ENCODE data around the gene CORO2B. TPM values are rescaled to one million over a fixed set of nuclear protein-coding genes. Genes with fewer than 3 reads are reported as not detected.

The CORO2B gene
- total RNA-seq, 1 donor from 2014 or later, result 8.5 TPM

DNA sequence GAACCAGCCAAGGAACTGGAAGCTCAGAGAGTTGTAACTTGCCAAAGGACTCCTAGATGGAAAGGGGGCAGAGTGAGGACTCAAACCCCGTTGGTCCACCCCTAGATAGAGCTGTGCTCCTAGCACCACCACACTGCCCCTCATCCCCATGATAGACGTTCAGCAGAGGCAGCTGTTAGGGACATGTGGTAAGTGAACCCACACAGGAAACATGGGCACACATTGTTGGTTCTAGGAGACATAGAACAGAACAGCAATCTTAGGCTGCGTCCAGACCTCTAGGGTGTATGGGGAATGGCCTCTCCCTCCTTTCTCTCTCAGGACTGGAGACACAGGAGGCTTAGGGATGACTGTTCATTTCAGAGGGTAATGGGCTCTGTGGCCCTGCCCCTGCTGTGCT, 139.2 kb downstream of the CORO2B start:
- intact Hi-C loops (cut with DNase I), result no loop called here
- no peak for DNase-seq (ENCODE audit: missing footprints)
- ATAC-seq, result no peak

DNA sequence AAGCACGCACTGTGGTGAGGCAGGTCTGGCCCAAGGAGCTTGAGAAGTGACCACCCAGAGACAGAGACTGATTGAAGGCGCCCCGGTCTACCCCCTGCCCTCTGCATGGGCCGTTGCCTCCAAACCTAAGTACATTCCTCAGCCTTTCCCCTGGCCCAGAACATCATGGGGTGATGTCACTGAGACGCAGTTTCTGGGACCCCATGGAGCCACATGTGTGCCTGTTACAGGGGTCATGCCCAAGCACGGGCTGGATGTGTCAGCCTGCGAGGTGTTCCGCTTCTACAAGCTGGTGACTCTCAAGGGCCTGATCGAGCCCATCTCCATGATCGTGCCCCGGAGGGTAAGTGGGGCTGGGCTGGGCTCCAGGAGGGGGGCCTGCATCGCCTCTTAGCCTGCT, 139.7 kb downstream of the CORO2B start:
- no peak for ATAC-seq
- DNase-seq (ENCODE audit: missing footprints), result no peak
- intact Hi-C loops (cut with DNase I), result no loop called here

DNA sequence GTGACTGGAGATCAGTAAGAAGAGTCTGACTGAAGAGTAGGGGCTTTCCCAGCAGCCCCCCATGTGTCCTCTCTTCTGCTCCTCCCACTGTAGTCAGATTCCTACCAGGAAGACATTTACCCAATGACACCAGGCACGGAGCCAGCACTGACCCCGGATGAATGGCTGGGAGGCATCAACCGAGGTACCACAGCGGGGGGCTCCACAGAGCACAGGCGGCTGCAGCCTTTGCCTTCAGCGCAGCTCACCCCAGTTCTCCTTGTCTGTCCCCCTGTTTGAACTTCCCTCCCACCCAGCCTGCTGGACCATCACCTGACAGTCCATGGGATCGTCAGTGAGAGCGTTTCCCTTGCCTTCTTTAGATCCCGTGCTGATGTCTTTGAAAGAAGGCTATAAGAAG, 140.3 kb downstream of the CORO2B start:
- ATAC-seq, result no peak
- intact Hi-C loops (cut with DNase I), result no loop called here
- DNase-seq (ENCODE audit: missing footprints), result peak; percentile 48

GRCh38 chr15:68719672-68720071, 140.9 kb downstream of the CORO2B start:
- ATAC-seq (no peak), DNase-seq (ENCODE audit: missing footprints) (no peak)
- intact Hi-C loops (cut with DNase I), result no loop called here

DNA sequence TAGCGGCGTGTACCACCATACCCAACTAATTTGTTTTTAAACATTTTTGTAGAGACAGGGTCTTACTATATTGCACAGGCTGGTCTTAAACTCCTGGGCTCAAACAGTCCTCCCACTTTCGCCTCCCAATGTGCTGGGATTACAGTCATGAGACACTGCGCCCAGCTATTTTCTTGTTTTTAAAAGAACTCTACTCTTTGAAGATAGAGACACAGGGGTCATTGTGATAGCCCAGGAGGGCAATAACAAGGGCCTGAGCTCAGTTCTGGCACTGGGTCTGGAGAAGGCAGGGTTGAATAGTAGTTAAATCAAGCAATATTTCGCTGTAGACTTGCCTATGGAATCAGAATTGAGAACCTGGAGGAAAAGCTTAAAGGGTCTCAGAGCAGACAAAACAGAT, 143.1 kb downstream of the CORO2B start:
- no peak for ATAC-seq
- intact Hi-C loops (cut with DNase I), result no loop called here

GRCh38 chr15:68725736-68726135, 146.9 kb downstream of the CORO2B start:
- peak; percentile 83 for DNase-seq (ENCODE audit: missing footprints)
- intact Hi-C loops (cut with DNase I), result no loop called here
- peak; percentile 68 for ATAC-seq

More for the DNA sequence above, 143.1 kb downstream of the CORO2B start:
- no peak for DNase-seq (ENCODE audit: missing footprints)

DNA sequence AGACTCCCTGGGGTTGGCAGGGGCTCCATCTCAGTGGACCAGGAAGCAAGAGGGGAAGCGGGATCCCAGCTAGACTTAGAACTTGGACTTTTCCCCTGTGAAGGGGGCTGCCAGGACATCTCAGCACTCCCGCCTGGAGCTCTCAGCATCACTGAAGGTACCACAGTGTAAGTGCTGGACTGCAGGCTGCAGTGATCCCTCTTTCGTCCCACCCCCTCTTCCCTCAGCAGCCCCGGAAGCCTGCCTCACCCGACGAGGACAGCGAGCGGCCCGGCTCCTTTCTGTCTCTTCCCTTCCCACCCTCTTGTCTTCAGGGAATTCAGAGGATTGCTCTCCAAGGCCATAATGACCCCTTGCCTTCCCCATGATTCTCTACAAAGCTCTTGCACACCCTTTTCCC, 147.5 kb downstream of the CORO2B start:
- no peak for ATAC-seq
- intact Hi-C loops (cut with DNase I), result no loop called here
- no peak for DNase-seq (ENCODE audit: missing footprints)

- DNase-seq (ENCODE audit: missing footprints) (no peak), ATAC-seq (peak; percentile 70)
- intact Hi-C loops (cut with DNase I), result loop anchor here (1.0 to 2.0 kb wide), 3 partner anchors 26 to 146 kb away; partner anchors contain the start of gene ANP32A
Observed at GRCh38 chr15:68729789-68730411, 151.1 kb downstream of the CORO2B start.

DNA sequence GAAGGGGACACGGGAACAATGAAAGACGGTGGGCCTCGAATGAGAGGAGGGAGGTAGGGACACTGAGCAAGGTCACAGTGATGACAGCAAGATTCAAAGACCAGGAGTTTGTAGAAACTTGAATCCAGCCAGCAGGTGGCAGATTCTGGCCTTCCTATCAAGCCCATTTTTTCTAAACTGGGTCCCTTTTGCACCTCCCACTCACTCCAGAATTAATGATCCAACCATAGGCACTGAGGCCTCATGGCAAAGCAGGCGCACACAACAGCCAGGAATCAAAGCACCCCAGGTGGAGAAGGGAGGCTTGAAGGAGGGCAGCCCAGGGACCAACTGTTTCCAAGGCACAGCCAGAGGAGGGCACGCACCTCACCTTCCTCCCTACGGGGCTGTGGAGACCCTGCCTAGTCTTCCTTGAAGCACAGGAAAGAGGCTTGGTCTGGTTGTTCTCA, 151.7 kb downstream of the CORO2B start:
- DNase-seq (ENCODE audit: missing footprints) (no peak), ATAC-seq (peak; percentile 33)
- intact Hi-C loops (cut with DNase I), result loop anchor here (1.0 to 2.0 kb wide), 3 partner anchors 26 to 146 kb away; partner anchors contain the start of gene ANP32A

DNA sequence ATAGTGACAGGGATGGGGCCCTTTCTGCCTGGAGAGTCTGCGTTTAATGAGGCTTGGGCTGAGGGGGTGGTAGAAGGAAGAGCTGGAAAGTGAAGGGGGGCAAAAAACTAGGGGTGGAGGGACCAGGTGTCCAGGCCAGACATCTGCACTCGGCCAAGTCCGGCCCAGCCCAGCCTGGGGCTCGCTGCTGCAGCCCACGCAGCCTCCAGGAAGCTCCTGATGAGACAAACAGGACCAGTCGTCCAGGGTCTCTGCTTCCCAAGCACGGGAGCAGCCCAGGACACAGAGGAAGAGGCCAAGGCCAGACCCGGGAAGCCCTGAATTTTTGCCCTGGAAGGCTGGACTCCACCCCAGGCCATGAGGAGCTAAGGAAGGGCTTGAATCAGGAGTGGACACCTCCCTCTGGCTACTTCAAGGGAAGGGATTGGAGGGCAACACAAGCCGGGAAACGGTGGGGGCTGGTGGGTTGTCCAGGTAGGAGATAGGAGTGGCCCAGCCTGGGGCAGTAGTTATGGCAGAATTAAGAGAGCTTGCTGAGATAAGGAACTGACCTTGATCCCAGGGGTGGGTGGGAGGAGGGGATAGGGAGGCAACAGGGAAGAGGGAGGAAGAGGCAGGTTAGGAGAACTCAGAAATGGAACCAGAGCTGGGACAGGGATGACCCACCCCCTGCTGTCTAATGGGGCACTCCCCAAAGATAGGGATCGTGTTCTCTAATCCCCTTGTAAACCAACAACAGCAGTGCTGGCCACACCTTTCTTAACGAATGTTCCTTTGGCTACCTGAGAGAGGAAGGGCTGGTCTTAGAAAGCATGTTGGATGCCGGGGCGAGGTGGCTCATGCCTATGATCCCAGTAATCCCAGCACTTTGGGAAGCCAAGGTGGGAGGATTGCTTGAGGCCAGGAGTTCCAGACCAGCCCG, 152.4 kb downstream of the CORO2B start:
- intact Hi-C loops (cut with DNase I), result loop anchor here (1.0 to 2.0 kb wide), 3 partner anchors 27 to 145 kb away; partner anchors contain the start of gene ANP32A

GRCh38 chr15:68732451-68732850, 153.7 kb downstream of the CORO2B start:
- intact Hi-C loops (cut with DNase I), result no loop called here
- DNase-seq (ENCODE audit: missing footprints) (no peak), ATAC-seq (no peak)

More for the DNA sequence above, 152.4 kb downstream of the CORO2B start:
- ATAC-seq (peak; percentile 31), DNase-seq (ENCODE audit: missing footprints) (no peak)

- no peak for DNase-seq (ENCODE audit: missing footprints)
- intact Hi-C loops (cut with DNase I), result no loop called here
- ATAC-seq, result no peak
Observed at GRCh38 chr15:68733666-68734065, 154.9 kb downstream of the CORO2B start.

GRCh38 chr15:68734352-68734751, 155.6 kb downstream of the CORO2B start:
- ATAC-seq (no peak), DNase-seq (ENCODE audit: missing footprints) (no peak)
- intact Hi-C loops (cut with DNase I), result no loop called here

DNA sequence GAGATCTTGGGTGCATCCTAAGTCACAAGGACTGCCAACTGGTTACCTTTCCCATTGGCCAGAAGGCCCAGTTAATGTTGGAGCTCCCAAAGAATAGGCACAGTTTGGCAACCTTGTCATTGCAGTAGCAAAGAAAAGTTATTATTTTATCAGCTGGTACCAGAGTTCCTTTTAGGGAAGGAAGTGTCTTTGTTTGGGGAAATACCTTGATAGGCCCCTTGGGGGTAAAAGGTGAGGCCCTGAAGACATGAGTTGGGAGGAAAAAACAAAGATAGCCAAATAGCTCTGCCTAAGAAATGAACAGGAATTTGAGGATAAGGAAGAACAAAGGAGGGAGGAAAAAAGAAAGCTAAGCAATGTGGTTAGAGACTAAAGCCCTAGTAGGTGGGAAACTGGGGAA, 156.1 kb downstream of the CORO2B start:
- ATAC-seq, result no peak
- no peak for DNase-seq (ENCODE audit: missing footprints)
- intact Hi-C loops (cut with DNase I), result no loop called here

- intact Hi-C loops (cut with DNase I), result no loop called here
- DNase-seq (ENCODE audit: missing footprints) (no peak), ATAC-seq (no peak)
Observed at GRCh38 chr15:68735610-68736009, 156.8 kb downstream of the CORO2B start.

DNA sequence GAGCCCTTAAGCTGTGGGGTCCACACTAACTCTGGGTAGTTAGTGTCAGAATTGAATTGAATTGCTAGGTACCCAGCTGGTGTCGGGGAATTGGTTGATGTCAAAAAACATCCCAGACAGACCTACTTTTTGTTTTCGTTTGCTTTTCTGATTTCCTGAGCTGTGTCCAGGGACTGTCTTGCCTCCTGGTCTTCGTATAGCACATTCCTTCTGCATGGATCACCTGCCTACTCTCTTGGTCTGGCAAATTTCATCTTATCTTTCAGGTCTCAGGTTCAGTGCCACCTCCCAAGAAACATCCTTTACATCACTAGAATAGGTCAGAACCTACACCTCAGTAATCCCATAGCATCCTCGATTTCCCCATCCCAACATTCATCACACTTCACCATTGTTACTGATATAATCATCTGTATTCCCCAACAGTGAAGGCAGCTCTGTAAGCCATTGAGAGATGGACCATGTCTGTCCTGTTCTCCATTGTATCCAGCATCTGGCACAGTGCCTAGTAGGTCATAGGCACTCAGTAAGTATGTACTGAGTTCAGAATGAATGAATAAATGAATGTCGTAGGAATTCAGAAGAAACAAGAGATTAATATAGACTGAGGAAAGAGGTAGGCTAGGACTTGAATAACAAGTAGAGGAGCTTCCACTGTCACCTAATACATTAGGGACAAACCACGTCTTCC, 160.7 kb downstream of the CORO2B start:
- intact Hi-C loops (cut with DNase I), result no loop called here

GRCh38 chr15:68743256-68743655, 164.5 kb downstream of the CORO2B start:
- DNase-seq (ENCODE audit: missing footprints), result no peak
- intact Hi-C loops (cut with DNase I), result no loop called here
- ATAC-seq, result no peak

More for the DNA sequence above, 160.7 kb downstream of the CORO2B start:
- ATAC-seq, result no peak
- no peak for DNase-seq (ENCODE audit: missing footprints)

GRCh38 chr15:68749365-68749764, 170.6 kb downstream of the CORO2B start:
- ATAC-seq (peak; percentile 20), DNase-seq (ENCODE audit: missing footprints) (no peak)
- intact Hi-C loops (cut with DNase I), result no loop called here

GRCh38 chr15:68749793-68750192, 171.0 kb downstream of the CORO2B start:
- intact Hi-C loops (cut with DNase I), result no loop called here
- ATAC-seq, result peak; percentile 79
- DNase-seq (ENCODE audit: missing footprints), result no peak

Measured in Right ventricle myocardium inferior (tissue), 1 donor.